ENCODE measurements around the gene MPRIP.
"Not testable (repeated sequence)": the region's sequence is repeated elsewhere in the genome, so short reads cannot be mapped to it uniquely, and the experiment has no call there.

DNA sequence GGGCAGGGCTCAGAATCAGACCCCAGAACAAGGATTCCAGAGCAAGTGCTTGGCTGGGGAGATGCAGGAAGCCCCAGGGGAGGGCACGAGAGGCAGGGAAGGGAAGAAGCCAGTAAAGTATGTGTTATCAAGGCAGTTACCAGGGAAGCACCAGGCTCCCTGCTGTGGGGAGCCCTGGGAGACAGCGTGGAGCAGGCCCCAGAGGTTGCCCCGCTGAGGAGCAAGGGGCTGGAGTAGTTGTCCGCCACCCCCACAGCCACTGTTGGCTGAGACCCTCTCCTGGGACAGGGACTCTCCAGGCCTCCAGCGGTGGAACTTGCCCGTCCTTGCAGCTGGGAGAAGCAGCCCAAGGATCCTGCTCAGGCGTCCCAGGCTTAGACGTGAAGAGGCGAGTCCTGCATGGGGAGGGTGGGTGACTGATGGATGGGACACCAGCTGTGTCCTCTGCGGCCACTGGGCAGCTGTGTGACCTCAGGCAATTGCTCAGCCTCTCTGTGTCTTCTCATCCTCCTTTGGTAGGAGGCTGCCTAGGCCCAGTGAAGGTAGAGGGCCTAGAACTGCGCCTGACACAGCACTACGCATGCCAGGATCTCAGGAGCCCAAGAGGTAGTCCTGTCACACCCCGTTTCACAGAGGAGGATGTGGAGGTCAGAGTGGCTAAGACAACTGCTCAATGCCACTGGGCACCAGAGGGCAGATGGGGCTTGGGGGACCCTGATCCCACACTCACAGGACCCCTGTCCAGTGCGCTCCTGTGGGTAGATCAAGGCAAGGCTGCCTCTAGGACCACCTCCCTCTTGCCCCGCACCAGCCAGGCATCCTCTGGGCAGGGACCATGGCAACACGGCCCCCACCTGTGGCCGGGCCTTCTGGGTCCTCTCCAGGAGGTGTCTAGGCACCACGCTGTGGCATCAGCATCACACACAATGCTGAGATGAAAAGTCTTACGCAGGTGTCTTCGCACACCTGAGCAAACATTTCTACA is 39.2 kb upstream of the MPRIP start:
- TF ChIP-seq, protein P1, sequence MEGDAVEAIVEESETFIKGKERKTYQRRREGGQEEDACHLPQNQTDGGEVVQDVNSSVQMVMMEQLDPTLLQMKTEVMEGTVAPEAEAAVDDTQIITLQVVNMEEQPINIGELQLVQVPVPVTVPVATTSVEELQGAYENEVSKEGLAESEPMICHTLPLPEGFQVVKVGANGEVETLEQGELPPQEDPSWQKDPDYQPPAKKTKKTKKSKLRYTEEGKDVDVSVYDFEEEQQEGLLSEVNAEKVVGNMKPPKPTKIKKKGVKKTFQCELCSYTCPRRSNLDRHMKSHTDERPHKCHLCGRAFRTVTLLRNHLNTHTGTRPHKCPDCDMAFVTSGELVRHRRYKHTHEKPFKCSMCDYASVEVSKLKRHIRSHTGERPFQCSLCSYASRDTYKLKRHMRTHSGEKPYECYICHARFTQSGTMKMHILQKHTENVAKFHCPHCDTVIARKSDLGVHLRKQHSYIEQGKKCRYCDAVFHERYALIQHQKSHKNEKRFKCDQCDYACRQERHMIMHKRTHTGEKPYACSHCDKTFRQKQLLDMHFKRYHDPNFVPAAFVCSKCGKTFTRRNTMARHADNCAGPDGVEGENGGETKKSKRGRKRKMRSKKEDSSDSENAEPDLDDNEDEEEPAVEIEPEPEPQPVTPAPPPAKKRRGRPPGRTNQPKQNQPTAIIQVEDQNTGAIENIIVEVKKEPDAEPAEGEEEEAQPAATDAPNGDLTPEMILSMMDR (conservative IDR thresholded peaks at IDR 0.05), result not testable (repeated sequence)
- not testable (repeated sequence) for TF ChIP-seq EZH2 (IDR thresholded peaks at IDR 0.05; ENCODE audit: low read depth)

Data from PC-9 (cell line).